Measurements from ENCODE around the gene HAS3.
"Not testable (repeated sequence)": the region's sequence is repeated elsewhere in the genome, so short reads cannot be mapped to it uniquely, and the experiment has no call there.

Gene HAS3

GRCh38 chr16:69057400-69058378, 47.8 kb upstream of the HAS3 start:
- TF ChIP-seq TSHZ2 (CRISPR knock-in tag; IDR thresholded peaks at IDR 0.05) (no peak), ISL1 (CRISPR knock-in tag; IDR thresholded peaks at IDR 0.05) (peak; percentile 57; the same call in 1 of the 2 replicates)
- ATAC-seq, result peak; percentile 91

GRCh38 chr16:69063491-69063890, 42.0 kb upstream of the HAS3 start:
- not testable (repeated sequence) for ATAC-seq

GRCh38 chr16:69064124-69064763, 41.2 kb upstream of the HAS3 start:
- ATAC-seq, result peak; percentile 61; the same call in 2 of the 3 replicates
- TF ChIP-seq CSRNP3 (CRISPR knock-in tag; IDR thresholded peaks at IDR 0.05) (no peak), SNAI2 (CRISPR knock-in tag; IDR thresholded peaks at IDR 0.05) (no peak), TCF4 (CRISPR knock-in tag; IDR thresholded peaks at IDR 0.05; ENCODE audit: borderline replicate concordance) (no peak), ZNF565 (CRISPR knock-in tag; conservative IDR thresholded peaks at IDR 0.05; ENCODE audit: low read depth) (no peak), ESRRG (CRISPR knock-in tag; IDR thresholded peaks at IDR 0.05) (no peak), OSR1 (CRISPR knock-in tag; IDR thresholded peaks at IDR 0.05) (no peak), ZNF8 (CRISPR knock-in tag; IDR thresholded peaks at IDR 0.05) (no peak), GLIS3 (CRISPR knock-in tag; IDR thresholded peaks at IDR 0.05) (no peak), ZFP30 (CRISPR knock-in tag; IDR thresholded peaks at IDR 0.05) (no peak), POU6F1 (CRISPR knock-in tag; IDR thresholded peaks at IDR 0.05; ENCODE audit: borderline replicate concordance, low read depth) (no peak), ZNF70 (CRISPR knock-in tag; IDR thresholded peaks at IDR 0.05) (no peak)

- no peak for TF ChIP-seq TCF4 (CRISPR knock-in tag; IDR thresholded peaks at IDR 0.05; ENCODE audit: borderline replicate concordance)
- TF ChIP-seq PPARA (CRISPR knock-in tag; IDR thresholded peaks at IDR 0.05; ENCODE audit: borderline replicate concordance), result no peak
- TF ChIP-seq RARB (CRISPR knock-in tag; IDR thresholded peaks at IDR 0.05), result no peak
- no peak for TF ChIP-seq CSDC2 (CRISPR knock-in tag; IDR thresholded peaks at IDR 0.05)
- TF ChIP-seq ZFP3 (CRISPR knock-in tag; IDR thresholded peaks at IDR 0.05), result no peak
- TF ChIP-seq ESRRG (CRISPR knock-in tag; IDR thresholded peaks at IDR 0.05), result no peak
- TF ChIP-seq ZNF8 (CRISPR knock-in tag; IDR thresholded peaks at IDR 0.05), result no peak
- TF ChIP-seq ZNF565 (CRISPR knock-in tag; conservative IDR thresholded peaks at IDR 0.05; ENCODE audit: low read depth), result no peak
- TF ChIP-seq GLIS3 (CRISPR knock-in tag; IDR thresholded peaks at IDR 0.05), result no peak
- no peak for TF ChIP-seq OSR1 (CRISPR knock-in tag; IDR thresholded peaks at IDR 0.05)
- peak; percentile 52 for ATAC-seq
These were observed 40.6 kb upstream of the HAS3 start for GRCh38 chr16:69064764-69065313.

- ATAC-seq, result no peak
- no peak for TF ChIP-seq TOX (CRISPR knock-in tag; IDR thresholded peaks at IDR 0.05; ENCODE audit: borderline replicate concordance)
- no peak for TF ChIP-seq ZNF565 (CRISPR knock-in tag; conservative IDR thresholded peaks at IDR 0.05; ENCODE audit: low read depth)
- TF ChIP-seq SNAI2 (CRISPR knock-in tag; IDR thresholded peaks at IDR 0.05), result no peak
- no peak for TF ChIP-seq ZNF8 (CRISPR knock-in tag; IDR thresholded peaks at IDR 0.05)
- TF ChIP-seq CREB5 (CRISPR knock-in tag; IDR thresholded peaks at IDR 0.05; ENCODE audit: low read depth), result no peak
- no peak for TF ChIP-seq ZC3H10 (CRISPR knock-in tag; IDR thresholded peaks at IDR 0.05)
- no peak for TF ChIP-seq GLIS3 (CRISPR knock-in tag; IDR thresholded peaks at IDR 0.05)
- no peak for TF ChIP-seq ZFP30 (CRISPR knock-in tag; IDR thresholded peaks at IDR 0.05)
- TF ChIP-seq BACH2 (CRISPR knock-in tag; IDR thresholded peaks at IDR 0.05; ENCODE audit: borderline replicate concordance), result no peak
These were observed 35.9 kb upstream of the HAS3 start for GRCh38 chr16:69069504-69069903.
